Endothelial cell of umbilical vein (primary cell): ENCODE results near the gene RANBP3. TPM values are rescaled to one million over a fixed set of nuclear protein-coding genes. Genes with fewer than 3 reads are reported as not detected.

ENCODE experiments used
- BruUV-seq: library from RNA; stranded (reverse); fragments of 400-500 nt; replicated peaks from 2 replicates; lab custom pipeline; 2021; lab: Mats Ljungman, UMichigan
- CTCF ChIA-PET: fragments of 300-600, 350-600 bp; sonication (Branson Sonifier 250); formaldehyde crosslinking; loops from one replicate; lab custom pipeline; 2021; ENCODE audit warnings: antibody characterized with exemption, inconsistent platforms; lab: Charles Lee
- POLR2A ChIA-PET: fragments of 300-600, 350-600 bp; sonication (Branson Sonifier 250); formaldehyde crosslinking; loops from one replicate; lab custom pipeline; 2021; ENCODE audit warnings: antibody characterized with exemption, inconsistent platforms; lab: Charles Lee
- DNase-seq: peaks from one replicate; pipeline ENCODE4 v3.0.0-alpha.2; 2011; ENCODE audit warnings: low read depth, low spot score
- FAIRE-seq: peaks from 2 replicates; lab custom pipeline; 2011; peaks lifted over from hg19 to GRCh38; lab: Jason Lieb, UNC
- H2AFZ ChIP-seq: 2 replicates; pipeline ENCODE4 v1.6.0; 2012; ENCODE audit warnings: low read depth, low read length, control low read depth, inconsistent platforms
- H3K27ac ChIP-seq: 2 replicates; pipeline ENCODE4 v1.5.1; 2011; ENCODE audit warnings: low read depth, mild to moderate bottlenecking, control low read depth, low read length, moderate library complexity; ENCODE audit not compliant: insufficient read depth
- H3K27me3 ChIP-seq, 2 experiments: 2 replicates each; pipeline versions ENCODE4 v1.6.0 to v1.6.1; 2011; ENCODE audit warnings: low read length in 2 of 2, mixed read lengths in 1 of 2; ENCODE audit not compliant: control insufficient read depth in 2 of 2, insufficient read depth in 2 of 2
- H3K36me3 ChIP-seq, 2 experiments: 2 replicates in 1 of 2; 3 replicates in 1 of 2; pipeline ENCODE4 v1.5.1; 2011; ENCODE audit warnings: low read length in 2 of 2, mild to moderate bottlenecking in 1 of 2, moderate library complexity in 1 of 2; ENCODE audit not compliant: control insufficient read depth in 2 of 2, insufficient read depth in 2 of 2; ENCODE audit errors: extremely low read depth in 1 of 2
- H3K4me1 ChIP-seq: 3 replicates; pipeline ENCODE4 v1.5.1; 2011; ENCODE audit warnings: mild to moderate bottlenecking, low read length; ENCODE audit not compliant: control insufficient read depth, insufficient read depth; ENCODE audit errors: extremely low read depth
- H3K4me2 ChIP-seq: 2 replicates; pipeline ENCODE4 v1.6.1; 2011; ENCODE audit warnings: low read length, control low read depth, mixed read lengths; ENCODE audit not compliant: insufficient read depth
- H3K4me3 ChIP-seq, 3 experiments: fragments of 200-600 bp in 1 of 3; sonication (generic), shearing (Covaris generic) in 1 of 3; replicated peaks in 1 of 3; 2 replicates each; pipeline ENCODE4 v1.5.1; 2011 to 2016; ENCODE audit warnings: control low read depth in 3 of 3, low read length in 3 of 3, mild to moderate bottlenecking in 2 of 3, inconsistent platforms in 1 of 3, low read depth in 1 of 3, moderate library complexity in 1 of 3; ENCODE audit not compliant: insufficient read depth in 1 of 3
- H3K79me2 ChIP-seq: 2 replicates; pipeline ENCODE4 v1.6.0; 2012; ENCODE audit warnings: low read length, inconsistent platforms; ENCODE audit not compliant: control insufficient read depth, insufficient read depth
- H3K9ac ChIP-seq: replicated peaks from 2 replicates; pipeline ENCODE3; 2011; ENCODE audit warnings: low read length, control low read depth; ENCODE audit not compliant: insufficient read depth; ENCODE audit errors: extremely low read depth
- H3K9me1 ChIP-seq: replicated peaks from 3 replicates; pipeline ENCODE4 v1.6.0; 2011; ENCODE audit warnings: mild to moderate bottlenecking, low read length; ENCODE audit not compliant: control insufficient read depth, insufficient read depth; ENCODE audit errors: extremely low read depth
- H3K9me3 ChIP-seq: replicated peaks from 2 replicates; pipeline ENCODE4 v1.5.1; 2012; ENCODE audit warnings: low read length, inconsistent platforms; ENCODE audit not compliant: control insufficient read depth, insufficient read depth
- H4K20me1 ChIP-seq: replicated peaks from 2 replicates; pipeline ENCODE3; 2011; ENCODE audit warnings: mild to moderate bottlenecking, low read length; ENCODE audit not compliant: control insufficient read depth, insufficient read depth; ENCODE audit errors: extremely low read depth
- CTCF ChIP-seq, 2 donors: IDR thresholded peaks; 1 replicate in 1 of 2; 2 replicates in 1 of 2; pipeline ENCODE4 v1.5.1; 2011; ENCODE audit warnings: low read length in 2 of 2, mild to moderate bottlenecking in 2 of 2, moderate library complexity in 2 of 2, control low read depth in 1 of 2, inconsistent platforms in 1 of 2, low read depth in 1 of 2; ENCODE audit not compliant: insufficient read depth in 1 of 2; ENCODE audit errors: extremely low read depth in 1 of 2
- EZH2 ChIP-seq: IDR thresholded peaks from 2 replicates; pipeline ENCODE4 v1.6.1; 2012; ENCODE audit warnings: borderline replicate concordance, low read depth, mild to moderate bottlenecking, moderate library complexity, low read length, inconsistent platforms; ENCODE audit not compliant: severe bottlenecking
- FOS ChIP-seq: IDR thresholded peaks from 2 replicates; pipeline ENCODE4 v1.6.1; 2011; ENCODE audit warnings: mild to moderate bottlenecking, low read length, moderate library complexity, borderline replicate concordance; ENCODE audit not compliant: insufficient read depth
- GATA2 ChIP-seq: IDR thresholded peaks from 2 replicates; pipeline ENCODE4 v1.7.0; 2011; ENCODE audit warnings: low read depth, mild to moderate bottlenecking, moderate library complexity, mixed read lengths, low read length; ENCODE audit not compliant: insufficient read length, insufficient read depth
- MYC ChIP-seq: IDR thresholded peaks from one replicate; pipeline ENCODE4 v1.6.1; 2011; ENCODE audit warnings: mild to moderate bottlenecking, low read depth, low read length
- POLR2A ChIP-seq: IDR thresholded peaks from 2 replicates; pipeline ENCODE4 v1.6.1; 2012; ENCODE audit warnings: low read depth, mild to moderate bottlenecking, control low read depth, low read length
- POLR2AphosphoS5 ChIP-seq: IDR thresholded peaks from 2 replicates; pipeline ENCODE4 v1.6.1; 2012; ENCODE audit warnings: low read depth, mild to moderate bottlenecking, control low read depth, low read length, moderate library complexity; ENCODE audit not compliant: insufficient read depth
- dilution Hi-C: fragments of 300-500 bp; cut with MboI; formaldehyde crosslinking; loops from one replicate; pipeline ENCODE4 v1.15.0; 2019; ENCODE audit warnings: low sequenced_read_pairs; ENCODE audit not compliant: extremely low pct_ligation_motif_present
- intact Hi-C: fragments of 100-400 bp; cut with micrococcal nuclease; formaldehyde crosslinking; loops from one replicate; pipeline ENCODE4 v1.10.0; 2022
- polyA plus RNA-seq, 4 experiments: library from polyadenylated mRNA; depleted of rRNA in 3 of 4; stranded (reverse) in 3 of 4; unstranded in 1 of 4; fragments of >200 nt; gene quantifications; 2 replicates each; pipeline versions ENCODE4 v1.2.1 to v1.2.3, GENCODE V29; 2011 to 2012; ENCODE audit warnings: missing spikeins in 1 of 4
- total RNA-seq: library from RNA; stranded (reverse); gene quantifications from 2 replicates; pipeline ENCODE4 v1.2.3, GENCODE V29; 2021
- TF ChIP-seq, protein P1 (sequence below): IDR thresholded peaks from 2 replicates; pipeline ENCODE4 v1.6.1; 2011; ENCODE audit not compliant: insufficient read depth, insufficient read length

The RANBP3 gene
- total and polyA plus RNA-seq, 2 donors (not counting 3 experiments of a cell fraction or from before 2014, with no cell fraction given) = 72.3 to 85.3 TPM

- H3K36me3 ChIP-seq = peaks cover 0 to 3% of the 10 kb centered on the region in 2 experiments
- no peak overlapping the region for H3K9ac ChIP-seq
- POLR2A ChIA-PET = no interaction called here
- FAIRE-seq (no peak), DNase-seq (no peak)
- CTCF ChIA-PET = interaction anchor here (1.9 to 5.2 kb wide), 4 partner anchors 10 to 53 kb away, joined by 9 to 134 read pairs (median 50); partner anchors contain the start of gene RANBP3
- no peak overlapping the region for H3K4me2 ChIP-seq
- H2AFZ ChIP-seq = no peak overlapping the region
- no peaks in the 10 kb centered on the region for H3K9me1 ChIP-seq
- dilution Hi-C loops = no loop called here
- H3K9me3 ChIP-seq = no peaks in the 10 kb centered on the region
- peaks cover 16% of the 10 kb centered on the region for H3K4me1 ChIP-seq
- H4K20me1 ChIP-seq = peaks cover 3% of the 10 kb centered on the region
- H3K79me2 ChIP-seq = peaks cover 95% of the 10 kb centered on the region
- H3K27ac ChIP-seq = no peak overlapping the region
- H3K27me3 ChIP-seq = no peaks in the 10 kb centered on the region
- intact Hi-C loops = no loop called here
- no peak overlapping the region for H3K4me3 ChIP-seq
- no TSS peak for BruUV-seq
- TF ChIP-seq MYC = no peak
- no peak for TF ChIP-seq GATA2
- no peak for TF ChIP-seq FOS
- TF ChIP-seq, protein P1, sequence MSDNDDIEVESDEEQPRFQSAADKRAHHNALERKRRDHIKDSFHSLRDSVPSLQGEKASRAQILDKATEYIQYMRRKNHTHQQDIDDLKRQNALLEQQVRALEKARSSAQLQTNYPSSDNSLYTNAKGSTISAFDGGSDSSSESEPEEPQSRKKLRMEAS = no peak
- TF ChIP-seq POLR2AphosphoS5 = no peak
- TF ChIP-seq EZH2 = no peak
- no peak for TF ChIP-seq POLR2A
- no peak for TF ChIP-seq CTCF (IDR thresholded peaks at IDR 0.05; ENCODE audit: extremely low read depth in 1 of 2, insufficient read depth in 1 of 2, low read depth in 1 of 2, low read length in 2 of 2)
Observed at GRCh38 chr19:5969476-5969875, 8.5 kb downstream of the RANBP3 start.
